Neuronal stem cell (in vitro differentiated cells): ENCODE data around the gene ZBTB9.

Experiments used
- DNase-seq: peaks from one replicate; pipeline ENCODE4 v3.0.0-alpha.2; 2013; ENCODE audit warnings: low spot score
- H2AFZ ChIP-seq: one replicate; pipeline ENCODE4 v1.6.1; 2013; ENCODE audit warnings: mild to moderate bottlenecking, low read length, inconsistent platforms
- H2AK5ac ChIP-seq: 2 replicates; pipeline ENCODE4 v1.6.1; 2013; ENCODE audit warnings: low read depth, mild to moderate bottlenecking, inconsistent platforms, low read length, moderate library complexity, mixed read lengths
- H2BK120ac ChIP-seq: 2 replicates; pipeline ENCODE4 v1.6.1; 2013; ENCODE audit warnings: low read depth, mild to moderate bottlenecking, inconsistent platforms, low read length, moderate library complexity, mixed read lengths
- H2BK12ac ChIP-seq: one replicate; pipeline ENCODE4 v1.6.1; 2013; ENCODE audit warnings: low read length, inconsistent platforms
- H2BK15ac ChIP-seq: 2 replicates; pipeline ENCODE4 v1.6.1; 2013; ENCODE audit warnings: mild to moderate bottlenecking, low read length, inconsistent platforms, mixed read lengths
- H2BK5ac ChIP-seq: one replicate; pipeline ENCODE4 v1.6.1; 2013; ENCODE audit warnings: inconsistent platforms, mild to moderate bottlenecking, low read length, moderate library complexity
- H3K14ac ChIP-seq: one replicate; pipeline ENCODE4 v1.6.1; 2013; ENCODE audit warnings: low read length, inconsistent platforms
- H3K18ac ChIP-seq: 2 replicates; pipeline ENCODE4 v1.6.1; 2013; ENCODE audit warnings: low read length, inconsistent platforms
- H3K23ac ChIP-seq: 2 replicates; pipeline ENCODE4 v1.6.1; 2013; ENCODE audit warnings: low read depth, mild to moderate bottlenecking, mixed read lengths, low read length, inconsistent platforms; ENCODE audit not compliant: poor library complexity
- H3K27ac ChIP-seq: replicated peaks from 3 replicates; pipeline ENCODE4 v1.5.1; 2013; ENCODE audit warnings: low read length, inconsistent platforms
- H3K27me3 ChIP-seq, 3 experiments: 2 replicates each; pipeline ENCODE4 v1.6.1; 2013; ENCODE audit warnings: low read length in 3 of 3, mild to moderate bottlenecking in 2 of 3, inconsistent platforms in 1 of 3, low read depth in 1 of 3, mixed read lengths in 1 of 3, moderate library complexity in 1 of 3; ENCODE audit not compliant: control insufficient read depth in 3 of 3, insufficient read depth in 3 of 3
- H3K36me3 ChIP-seq, 2 donors: replicated peaks in 1 of 2; 2 replicates each; pipeline ENCODE4 v1.6.1; 2013; ENCODE audit warnings: low read length in 2 of 2; ENCODE audit not compliant: control insufficient read depth in 2 of 2, insufficient read depth in 2 of 2
- H3K4ac ChIP-seq: 2 replicates; pipeline ENCODE4 v1.6.1; 2013; ENCODE audit warnings: inconsistent platforms, mild to moderate bottlenecking, low read length, moderate library complexity
- H3K4me1 ChIP-seq, 2 donors: 1 replicate in 1 of 2; 2 replicates in 1 of 2; pipeline ENCODE4 v1.6.1; 2013; ENCODE audit warnings: low read length in 2 of 2, low read depth in 1 of 2; ENCODE audit not compliant: control insufficient read depth in 2 of 2, insufficient read depth in 1 of 2
- H3K4me2 ChIP-seq: one replicate; pipeline ENCODE4 v1.6.1; 2013; ENCODE audit warnings: mild to moderate bottlenecking, low read length, inconsistent platforms; ENCODE audit not compliant: insufficient read depth, poor library complexity, severe bottlenecking
- H3K4me3 ChIP-seq, 2 donors: 2 replicates each; pipeline ENCODE4 v1.5.1; 2013; ENCODE audit warnings: low read length in 2 of 2, mild to moderate bottlenecking in 2 of 2, inconsistent platforms in 1 of 2, moderate library complexity in 1 of 2
- H3K79me1 ChIP-seq: one replicate; pipeline ENCODE4 v1.6.1; 2013; ENCODE audit warnings: low read depth, mild to moderate bottlenecking, inconsistent platforms, low read length, moderate library complexity
- H3K9ac ChIP-seq: one replicate; pipeline ENCODE4 v1.6.1; 2013; ENCODE audit warnings: mild to moderate bottlenecking, low read depth, low read length, inconsistent platforms; ENCODE audit not compliant: poor library complexity
- H3K9me3 ChIP-seq, 2 donors: replicated peaks in 1 of 2; 2 replicates each; pipeline versions ENCODE3 to v1.6.1; 2013; ENCODE audit warnings: low read length in 2 of 2, mild to moderate bottlenecking in 2 of 2, inconsistent platforms in 1 of 2, low read depth in 1 of 2, mixed read lengths in 1 of 2, moderate library complexity in 1 of 2; ENCODE audit not compliant: control insufficient read depth in 2 of 2, insufficient read depth in 1 of 2
- H4K8ac ChIP-seq: one replicate; pipeline ENCODE4 v1.6.1; 2013; ENCODE audit warnings: low read depth, mild to moderate bottlenecking, inconsistent platforms, low read length, moderate library complexity
- H4K91ac ChIP-seq: one replicate; pipeline ENCODE4 v1.6.1; 2013; ENCODE audit warnings: low read length, low read depth, mild to moderate bottlenecking, inconsistent platforms; ENCODE audit not compliant: poor library complexity
- WGBS, 2 donors: extraction: QIAGEN DNeasy Blood & Tissue Kit; methylation state at CpG; one replicate each; pipeline ENCODE4 v1.1.7; 2013; ENCODE audit warnings: missing lambda C conversion rate in 2 of 2, mixed read lengths in 1 of 2; ENCODE audit not compliant: insufficient read length in 2 of 2, insufficient replicate concordance in 1 of 2; ENCODE audit errors: extremely low coverage in 2 of 2; 5-methylcytosine and 5-hydroxymethylcytosine counted together

ZBTB9 gene

GRCh38 chr6:33417128-33417902 is 37.1 kb upstream of the ZBTB9 start:
- no peak overlapping the region for H4K91ac ChIP-seq
- peak overlapping the region; percentile 83 for H3K4me2 ChIP-seq
- H2BK12ac ChIP-seq, result no peak overlapping the region
- H3K18ac ChIP-seq, result peak overlapping the region; percentile 58
- peaks cover 24 to 29% of the 10 kb centered on the region in 2 donors for H3K4me1 ChIP-seq
- no peak overlapping the region for H3K14ac ChIP-seq
- peak overlapping the region; percentile 35 for H2BK120ac ChIP-seq
- H3K4me3 ChIP-seq, result peak overlapping the region; percentile 80 to 86
- H3K36me3 ChIP-seq, result peaks cover 35 to 53% of the 10 kb centered on the region in 2 donors
- peak overlapping the region; percentile 89 for H3K27ac ChIP-seq
- no peak for DNase-seq
- peak overlapping the region; percentile 80 for H2BK5ac ChIP-seq
- H2AK5ac ChIP-seq, result peak overlapping the region; percentile 89
- no peaks in the 10 kb centered on the region for H3K9me3 ChIP-seq
- H4K8ac ChIP-seq, result no peak overlapping the region
- H2AFZ ChIP-seq, result peak overlapping the region; percentile 91
- WGBS, 2 donors, result no CpG with 5 or more reads among the region's 25 CpGs
- H3K4ac ChIP-seq, result no peak overlapping the region
- peak overlapping the region; percentile 82 for H3K23ac ChIP-seq
- H2BK15ac ChIP-seq, result no peak overlapping the region
- H3K9ac ChIP-seq, result peak overlapping the region; percentile 14
- H3K79me1 ChIP-seq, result no peaks in the 10 kb centered on the region
- no peaks in the 10 kb centered on the region for H3K27me3 ChIP-seq

DNA sequence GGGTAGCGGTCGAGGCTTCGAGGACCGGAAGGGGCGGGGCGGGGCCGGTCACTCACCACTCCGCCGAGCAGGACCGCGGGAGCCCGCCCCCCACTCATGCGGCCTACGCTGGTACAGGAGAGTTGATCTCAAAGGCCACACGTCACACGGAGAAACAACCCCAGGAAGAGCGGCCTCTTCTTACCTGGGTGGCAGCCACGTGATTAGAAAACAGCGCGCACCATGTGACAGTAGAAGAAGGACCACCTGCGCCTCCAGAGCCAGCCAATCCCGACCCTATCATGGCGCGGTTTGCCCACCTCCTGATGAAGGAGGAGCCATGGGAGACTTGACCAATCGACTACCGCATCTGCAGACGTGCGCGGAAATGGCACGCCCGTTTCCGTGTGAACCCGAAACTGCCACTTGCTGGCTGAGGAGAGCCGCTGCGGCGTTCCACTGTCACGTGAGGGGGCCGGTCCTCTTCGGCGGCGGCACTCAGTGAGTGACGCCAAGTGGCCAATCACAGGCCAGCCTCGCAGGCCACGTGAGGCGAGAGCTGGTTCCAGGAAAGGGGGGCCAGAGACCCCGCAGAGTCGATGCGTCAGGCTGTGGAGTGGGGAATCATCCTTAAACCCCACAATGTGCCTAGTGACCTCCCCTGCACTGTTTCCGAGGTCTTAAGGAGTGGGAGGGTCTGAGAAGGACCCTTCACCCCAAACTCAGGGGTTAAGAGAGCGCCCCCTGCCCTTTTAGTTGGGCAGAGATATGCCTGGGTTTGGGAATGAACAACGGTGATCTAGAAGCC is 36.3 kb upstream of the ZBTB9 start, which contains the start of gene CUTA:
CUTA (minus strand) TSS at position 205 of the 787 bp plus-strand sequence; CDS start at position 98, 107 bp downstream.
- peak within 1 kb of the TSS; percentile 78 for H3K18ac ChIP-seq
- H3K9ac ChIP-seq, result peak within 1 kb of the TSS; percentile 14
- peak within 1 kb of the TSS; percentile 89 for H2AK5ac ChIP-seq
- no peaks in the 10 kb centered on the region for H3K79me1 ChIP-seq
- no peak within 1 kb of the TSS for H3K14ac ChIP-seq
- H3K4me1 ChIP-seq, result peaks cover 24 to 29% of the 10 kb centered on the region in 2 donors
- DNase-seq, result peak; percentile 99
- H4K91ac ChIP-seq, result no peak within 1 kb of the TSS
- no peaks in the 10 kb centered on the region for H3K27me3 ChIP-seq
- H3K4ac ChIP-seq, result no peak within 1 kb of the TSS
- H2AFZ ChIP-seq, result peak within 1 kb of the TSS; percentile 91
- peak within 1 kb of the TSS; percentile 86 for H3K4me2 ChIP-seq
- H3K27ac ChIP-seq, result peak within 1 kb of the TSS; percentile 97
- no CpG with 5 or more reads among the region's 51 CpGs for WGBS, 2 donors
- peak within 1 kb of the TSS; percentile 35 for H2BK120ac ChIP-seq
- H2BK5ac ChIP-seq, result peak within 1 kb of the TSS; percentile 80
- peak within 1 kb of the TSS; percentile 11 for H2BK12ac ChIP-seq
- H4K8ac ChIP-seq, result no peak within 1 kb of the TSS
- no peaks in the 10 kb centered on the region for H3K9me3 ChIP-seq
- H2BK15ac ChIP-seq, result peak within 1 kb of the TSS; percentile 8
- peak within 1 kb of the TSS; percentile 80 to 86 for H3K4me3 ChIP-seq
- peak within 1 kb of the TSS; percentile 82 for H3K23ac ChIP-seq
- H3K36me3 ChIP-seq, result peaks cover 29 to 53% of the 10 kb centered on the region in 2 donors

GRCh38 chr6:33418690-33419291 is 35.6 kb upstream of the ZBTB9 start:
- Histone ChIP-seq H4K91ac (no peak overlapping the region), H3K27ac (peak overlapping the region; percentile 97), H2BK15ac (peak overlapping the region; percentile 8), H3K9me3 (no peaks in the 10 kb centered on the region), H3K4ac (no peak overlapping the region), H3K27me3 (no peaks in the 10 kb centered on the region), H3K4me3 (peak overlapping the region; percentile 70 to 80), H2BK12ac (peak overlapping the region; percentile 11), H3K23ac (no peak overlapping the region), H2BK120ac (peak overlapping the region; percentile 3), H3K9ac (no peak overlapping the region), H3K4me1 (peaks cover 24 to 29% of the 10 kb centered on the region in 2 donors), H3K18ac (peak overlapping the region; percentile 78), H2AFZ (peak overlapping the region; percentile 91), H3K14ac (no peak overlapping the region), H3K79me1 (peaks cover 3% of the 10 kb centered on the region), H3K4me2 (peak overlapping the region; percentile 86), H2AK5ac (peak overlapping the region; percentile 16), H2BK5ac (no peak overlapping the region), H4K8ac (no peak overlapping the region), H3K36me3 (peaks cover 29 to 53% of the 10 kb centered on the region in 2 donors)
- no peak for DNase-seq
- WGBS, 2 donors, result no CpG with 5 or more reads among the region's 8 CpGs
